ENCODE results near the gene DNAJC7. TPM values are rescaled to one million over a fixed set of nuclear protein-coding genes. Genes with fewer than 3 reads are reported as not detected.
A peak's percentile ranks its signal among the peaks of the same experiment; 100 is the strongest.
"Not testable (repeated sequence)": the region's sequence is repeated elsewhere in the genome, so short reads cannot be mapped to it uniquely, and the experiment has no call there.

Gene DNAJC7
- total RNA-seq, 1 donor, result 110 TPM

DNA sequence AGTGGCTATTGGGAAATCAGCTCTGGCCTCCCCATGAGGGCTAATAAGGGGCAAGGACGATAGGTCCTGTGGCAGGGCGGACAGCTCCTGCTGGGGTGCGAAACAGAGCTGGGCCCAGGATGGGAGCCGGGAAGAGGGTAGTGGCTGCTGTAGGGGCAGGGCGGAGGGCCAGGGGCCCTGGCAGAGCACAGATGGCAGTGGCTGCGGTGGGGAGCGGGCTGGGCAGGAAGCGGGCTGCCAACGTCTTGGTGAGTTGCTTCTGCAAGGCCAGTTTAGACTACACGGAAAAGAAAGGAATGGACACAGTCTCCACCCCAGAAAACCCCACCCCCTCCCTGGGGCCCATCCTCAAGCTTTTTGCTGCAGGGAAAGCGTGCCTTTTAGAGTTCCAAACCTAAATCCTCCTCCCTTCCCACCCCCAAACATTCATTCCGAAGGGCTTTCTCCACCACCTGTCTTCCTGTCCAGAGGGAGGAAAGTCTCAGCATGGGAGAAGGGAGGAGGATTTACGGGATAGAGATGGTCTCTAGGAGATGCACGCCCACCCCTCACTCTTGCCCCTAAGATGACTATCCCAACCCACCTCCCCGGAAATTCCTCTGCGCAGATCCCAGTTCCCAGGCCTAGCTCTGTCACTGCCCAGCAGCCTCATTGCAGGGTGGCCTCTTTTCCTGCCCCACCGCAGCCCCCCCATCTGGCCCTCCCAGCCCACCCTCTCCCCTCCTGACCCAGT lies 9.8 kb upstream of the DNAJC7 start:
- H3K4me1 ChIP-seq (ENCODE audit: insufficient read depth, low read length), result peaks cover 45% of the 10 kb centered on the region
- H3K9me3 ChIP-seq (ENCODE audit: low read depth, low read length), result no peaks in the 10 kb centered on the region
- no peak overlapping the region for H3K4me3 ChIP-seq (ENCODE audit: low read length)
- no peaks in the 10 kb centered on the region for H3K27me3 ChIP-seq (ENCODE audit: insufficient read depth, low read length)

DNA sequence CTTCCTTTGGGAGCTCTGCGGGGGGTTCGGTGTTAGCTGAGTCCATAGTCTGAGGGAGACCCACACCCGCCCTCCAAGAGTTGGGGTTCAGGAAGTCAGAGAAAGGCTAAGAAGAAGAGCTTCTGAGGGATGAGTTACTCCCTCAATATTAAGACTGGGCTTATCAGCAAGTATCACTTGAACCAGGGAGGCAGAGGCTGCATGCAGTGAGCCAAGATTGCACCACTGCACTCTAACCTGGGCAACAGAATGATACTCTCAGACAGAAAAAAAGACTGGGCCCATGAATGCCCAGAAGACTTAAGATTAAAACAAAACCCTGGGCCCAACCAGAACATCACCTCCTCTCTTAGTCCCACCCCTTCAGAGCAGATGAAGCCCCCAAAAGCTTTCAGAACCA lies 8.7 kb upstream of the DNAJC7 start:
- H3K4me3 ChIP-seq (ENCODE audit: low read length), result no peak overlapping the region
- H3K27me3 ChIP-seq (ENCODE audit: insufficient read depth, low read length), result no peaks in the 10 kb centered on the region
- H3K4me1 ChIP-seq (ENCODE audit: insufficient read depth, low read length), result peaks cover 53% of the 10 kb centered on the region
- no peaks in the 10 kb centered on the region for H3K9me3 ChIP-seq (ENCODE audit: low read depth, low read length)

DNA sequence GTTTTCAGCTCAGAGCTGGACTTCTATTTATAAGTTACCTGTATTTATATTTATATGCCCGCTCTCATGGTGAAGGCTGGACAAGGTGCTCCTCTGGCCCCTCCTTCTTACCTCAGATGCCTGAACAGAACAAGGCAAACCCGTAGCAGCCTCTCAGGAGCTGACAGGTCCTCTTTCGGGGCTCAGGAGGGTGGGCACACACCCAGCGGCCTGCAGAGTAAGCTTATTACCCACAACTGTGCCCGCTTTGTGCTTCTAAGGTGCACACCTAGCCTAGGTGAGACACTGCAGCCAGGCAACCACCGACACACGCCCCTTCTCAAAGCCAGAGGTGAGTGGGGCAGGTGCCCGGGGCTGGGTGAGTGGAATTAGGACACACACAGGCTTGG lies 7.9 kb upstream of the DNAJC7 start:
- Histone ChIP-seq H3K27me3 (ENCODE audit: insufficient read depth, low read length) (no peaks in the 10 kb centered on the region), H3K4me3 (ENCODE audit: low read length) (no peak overlapping the region), H3K9me3 (ENCODE audit: low read depth, low read length) (no peaks in the 10 kb centered on the region), H3K4me1 (ENCODE audit: insufficient read depth, low read length) (peaks cover 60% of the 10 kb centered on the region)

DNA sequence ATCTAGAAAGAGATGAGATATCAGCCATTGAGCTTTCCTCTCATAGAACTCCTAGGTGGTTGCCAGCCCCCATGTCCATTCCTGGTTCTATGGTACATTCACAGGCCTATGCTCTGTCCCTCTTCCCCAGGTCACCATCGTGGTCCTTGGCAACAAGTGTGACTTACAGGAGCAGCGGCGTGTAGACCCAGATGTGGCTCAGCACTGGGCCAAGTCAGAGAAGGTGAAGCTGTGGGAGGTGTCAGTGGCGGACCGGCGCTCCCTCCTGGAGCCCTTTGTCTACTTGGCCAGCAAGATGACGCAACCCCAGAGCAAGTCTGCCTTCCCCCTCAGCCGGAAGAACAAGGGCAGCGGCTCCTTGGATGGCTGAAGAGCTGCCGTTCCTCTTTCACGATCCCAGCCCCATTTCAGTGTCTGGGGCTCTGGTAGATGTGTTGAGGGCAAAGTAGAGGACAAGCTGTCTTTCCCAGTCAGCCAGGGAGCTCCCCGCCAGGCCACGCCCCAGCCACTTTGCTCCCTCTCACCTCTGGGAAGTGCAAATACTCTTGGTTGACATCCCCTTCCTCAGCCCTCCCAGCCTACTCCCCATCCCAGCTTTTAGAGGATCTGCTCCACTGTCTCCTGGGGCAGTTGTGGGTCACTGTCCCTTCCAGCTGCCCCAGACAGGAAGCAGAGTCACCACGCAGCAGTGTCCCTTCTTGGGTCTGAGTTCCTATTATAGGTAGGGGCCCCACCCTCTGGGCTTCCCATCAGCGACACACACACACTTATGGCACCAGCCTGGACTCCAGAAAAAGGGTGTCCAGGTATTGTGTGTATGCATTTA lies 6.5 kb upstream of the DNAJC7 start:
- Histone ChIP-seq H3K4me3 (ENCODE audit: low read length) (no peak overlapping the region), H3K9me3 (ENCODE audit: low read depth, low read length) (no peaks in the 10 kb centered on the region), H3K4me1 (ENCODE audit: insufficient read depth, low read length) (peaks cover 67% of the 10 kb centered on the region), H3K27me3 (ENCODE audit: insufficient read depth, low read length) (no peaks in the 10 kb centered on the region)

DNA sequence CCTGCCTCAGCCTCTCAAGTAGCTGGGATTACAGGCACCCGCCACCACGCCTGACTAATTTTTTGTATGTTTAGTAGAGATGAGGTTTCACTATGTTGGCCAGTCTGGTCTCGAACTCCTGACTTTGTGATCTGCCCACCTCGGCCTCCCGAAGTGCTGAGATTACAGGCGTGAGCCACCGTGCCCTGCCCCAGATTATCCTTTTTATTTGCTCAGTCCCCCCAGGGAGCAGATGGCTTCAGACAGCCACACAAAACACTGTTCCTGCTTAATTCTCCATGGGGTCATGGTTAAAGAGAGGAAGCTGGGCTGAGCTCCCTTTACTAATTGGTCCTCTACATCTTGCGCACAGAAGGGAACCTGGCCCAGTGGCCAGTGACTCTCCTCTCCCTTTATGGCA lies 3.6 kb upstream of the DNAJC7 start:
- H3K9me3 ChIP-seq (ENCODE audit: low read depth, low read length); H3K27me3 ChIP-seq (ENCODE audit: insufficient read depth, low read length): not testable (repeated sequence)
- peak overlapping the region; percentile 86 for H3K4me3 ChIP-seq (ENCODE audit: low read length)
- H3K4me1 ChIP-seq (ENCODE audit: insufficient read depth, low read length), result peaks cover 75% of the 10 kb centered on the region

DNA sequence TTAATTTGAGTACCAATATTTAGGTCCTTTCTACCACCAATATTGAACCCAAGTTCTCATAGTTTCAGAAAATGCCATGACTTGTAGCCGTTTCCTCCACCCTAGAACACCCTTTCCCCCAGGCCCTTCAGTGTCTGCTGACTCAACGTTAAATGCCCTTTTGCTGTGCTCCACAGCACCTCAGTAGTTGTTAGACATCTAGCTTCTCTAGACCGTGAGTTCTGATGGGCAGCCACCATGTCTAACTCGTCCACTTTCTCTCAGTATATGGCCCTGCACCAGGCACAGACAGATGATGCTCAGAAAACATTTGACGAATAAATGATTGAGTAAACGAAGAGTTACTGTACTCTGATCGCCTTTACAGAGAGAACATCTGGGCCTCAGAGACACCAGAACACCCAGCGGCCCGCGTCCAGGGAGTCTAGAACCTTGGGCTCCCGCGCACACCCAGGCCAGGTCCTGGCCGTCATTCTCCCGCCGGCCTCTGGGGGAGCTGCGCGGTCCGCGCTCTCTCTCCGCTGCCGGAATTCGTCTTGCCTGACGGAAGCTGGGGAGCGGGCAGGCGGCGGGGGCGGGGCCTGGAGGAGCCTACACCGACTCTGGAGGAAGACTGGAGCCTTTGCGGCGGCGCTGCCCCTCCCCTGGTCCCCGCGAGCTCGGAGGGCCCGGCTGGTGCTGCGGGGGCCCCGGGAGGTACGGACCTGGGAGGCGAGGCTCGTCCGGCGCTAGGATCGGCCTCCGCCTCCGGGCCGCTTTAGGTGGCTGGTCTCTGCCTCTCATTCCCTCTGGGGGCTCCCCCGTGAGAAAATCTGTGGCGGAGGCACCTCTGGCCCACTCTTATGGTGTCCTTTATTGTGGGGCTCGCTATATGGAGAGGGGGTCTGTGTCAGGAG lies 2.5 kb upstream of the DNAJC7 start, which contains the start of gene NKIRAS2:
TSS of gene NKIRAS2 (plus strand) at position 582 of the 896 bp plus-strand sequence. CDS start 1,488 bp downstream, outside the sequence.
- Histone ChIP-seq H3K4me1 (ENCODE audit: insufficient read depth, low read length) (peaks cover 77% of the 10 kb centered on the region), H3K4me3 (ENCODE audit: low read length) (peak within 1 kb of the TSS; percentile 86), H3K9me3 (ENCODE audit: low read depth, low read length) (no peaks in the 10 kb centered on the region), H3K27me3 (ENCODE audit: insufficient read depth, low read length) (no peaks in the 10 kb centered on the region)

DNA sequence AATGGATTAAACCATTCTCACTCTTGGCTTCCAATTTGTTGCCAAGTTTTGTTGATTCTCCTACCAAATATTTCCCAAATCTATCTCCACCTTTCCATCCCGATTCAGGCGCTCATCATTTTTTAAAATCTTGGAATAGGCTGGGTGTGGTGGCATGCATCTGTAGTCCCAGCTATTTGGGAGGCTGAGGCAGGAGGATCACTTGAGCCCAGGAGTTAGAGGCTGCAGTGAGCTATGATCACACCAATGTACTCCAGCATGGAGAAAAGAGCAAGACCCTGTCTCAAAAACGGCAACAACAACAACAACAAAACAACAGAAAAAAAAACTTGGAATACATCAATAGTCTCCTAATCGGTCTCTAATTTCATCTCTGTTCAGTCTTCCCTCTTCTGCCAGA lies 1.7 kb upstream of the DNAJC7 start:
- no peak overlapping the region for H3K4me3 ChIP-seq (ENCODE audit: low read length)
- peaks cover 77% of the 10 kb centered on the region for H3K4me1 ChIP-seq (ENCODE audit: insufficient read depth, low read length)
- no peaks in the 10 kb centered on the region for H3K9me3 ChIP-seq (ENCODE audit: low read depth, low read length)
- no peaks in the 10 kb centered on the region for H3K27me3 ChIP-seq (ENCODE audit: insufficient read depth, low read length)

DNA sequence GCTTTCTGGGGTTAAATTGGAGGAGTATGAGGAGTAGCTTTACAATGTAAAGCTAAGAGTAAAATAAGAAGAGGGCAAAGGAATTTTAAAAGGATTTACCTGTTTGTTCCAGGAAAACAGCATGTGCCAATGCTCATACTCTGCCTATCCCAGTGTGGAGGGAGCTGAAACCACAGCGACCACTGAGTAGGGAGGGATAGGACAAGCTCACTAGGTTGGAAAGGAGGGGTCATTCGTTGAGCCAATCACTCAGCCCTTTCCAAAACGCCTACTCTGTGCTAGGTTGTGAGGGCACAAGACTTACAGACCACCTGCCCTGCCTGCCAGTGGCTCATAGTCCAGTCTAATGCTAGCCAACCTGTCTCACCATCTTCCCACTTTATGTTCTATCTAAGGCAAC lies 1.1 kb upstream of the DNAJC7 start:
- Histone ChIP-seq H3K27me3 (ENCODE audit: insufficient read depth, low read length) (no peaks in the 10 kb centered on the region), H3K9me3 (ENCODE audit: low read depth, low read length) (no peaks in the 10 kb centered on the region), H3K4me3 (ENCODE audit: low read length) (no peak overlapping the region), H3K4me1 (ENCODE audit: insufficient read depth, low read length) (peaks cover 77% of the 10 kb centered on the region)

DNA sequence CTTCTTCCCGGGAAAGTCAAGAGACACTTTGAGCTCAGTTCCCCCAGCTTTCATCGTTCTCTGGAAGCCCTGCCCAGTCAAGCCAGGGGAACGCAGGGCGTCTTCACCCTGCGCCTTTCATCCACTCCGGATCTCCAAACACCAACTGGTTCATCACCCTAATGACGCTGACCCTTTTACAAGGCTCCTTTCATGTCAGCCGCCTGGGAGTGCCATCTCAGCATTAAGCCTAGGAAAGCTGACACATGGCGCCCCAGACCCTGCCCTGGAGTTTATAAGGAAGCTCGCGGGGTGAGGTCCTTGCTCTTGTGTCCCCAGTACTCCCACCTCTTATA lies 594 bp upstream of the DNAJC7 start:
- Histone ChIP-seq H3K4me1 (ENCODE audit: insufficient read depth, low read length) (peaks cover 77% of the 10 kb centered on the region), H3K27me3 (ENCODE audit: insufficient read depth, low read length) (no peaks in the 10 kb centered on the region), H3K4me3 (ENCODE audit: low read length) (peak overlapping the region; percentile 90), H3K9me3 (ENCODE audit: low read depth, low read length) (no peaks in the 10 kb centered on the region)

DNA sequence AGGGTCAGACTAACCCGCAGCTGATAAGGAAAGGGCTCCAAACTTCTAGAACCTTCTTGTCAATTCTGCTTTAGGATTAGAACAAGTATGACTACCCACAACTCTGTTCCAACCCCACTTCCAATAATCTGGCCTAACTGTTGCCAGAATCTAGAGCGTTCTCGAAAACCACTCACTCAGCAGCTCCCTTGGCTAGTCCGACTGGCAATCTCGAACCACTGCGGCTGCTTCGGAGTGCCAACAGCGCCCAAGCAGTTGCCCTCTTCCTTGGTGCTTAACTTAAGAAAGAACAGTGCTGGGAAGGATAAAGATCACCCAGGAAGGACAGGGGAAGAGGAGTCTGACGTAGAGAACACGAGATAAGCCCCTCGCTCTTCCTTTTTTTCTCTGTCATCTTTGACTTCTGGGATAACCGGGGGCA lies 818 bp downstream of the DNAJC7 start:
- no peaks in the 10 kb centered on the region for H3K27me3 ChIP-seq (ENCODE audit: insufficient read depth, low read length)
- H3K9me3 ChIP-seq (ENCODE audit: low read depth, low read length), result no peaks in the 10 kb centered on the region
- H3K4me3 ChIP-seq (ENCODE audit: low read length), result peak overlapping the region; percentile 90
- peaks cover 81% of the 10 kb centered on the region for H3K4me1 ChIP-seq (ENCODE audit: insufficient read depth, low read length)

DNA sequence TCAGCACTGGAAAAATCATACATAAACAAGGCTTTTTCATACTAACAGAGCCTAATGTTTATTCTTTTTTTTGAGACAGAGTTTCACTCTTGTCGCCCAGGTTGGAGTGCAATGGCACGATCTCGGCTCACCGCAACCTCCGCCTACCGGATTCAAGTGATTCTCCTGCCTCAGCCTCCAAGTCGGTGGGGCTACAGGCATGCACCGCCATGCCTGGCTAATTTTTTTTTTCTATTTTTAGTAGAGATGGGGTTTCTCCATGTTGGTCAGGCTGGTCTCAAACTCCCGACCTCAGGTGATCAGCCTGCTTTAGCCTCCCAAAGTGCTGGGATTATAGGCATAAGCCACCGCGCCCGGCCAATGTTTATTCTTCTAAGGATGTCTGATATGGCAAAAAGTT lies 3.5 kb downstream of the DNAJC7 start:
- not testable (repeated sequence) for H3K9me3 ChIP-seq (ENCODE audit: low read depth, low read length); H3K4me3 ChIP-seq (ENCODE audit: low read length); H3K27me3 ChIP-seq (ENCODE audit: insufficient read depth, low read length)
- H3K4me1 ChIP-seq (ENCODE audit: insufficient read depth, low read length), result peaks cover 89% of the 10 kb centered on the region

DNA sequence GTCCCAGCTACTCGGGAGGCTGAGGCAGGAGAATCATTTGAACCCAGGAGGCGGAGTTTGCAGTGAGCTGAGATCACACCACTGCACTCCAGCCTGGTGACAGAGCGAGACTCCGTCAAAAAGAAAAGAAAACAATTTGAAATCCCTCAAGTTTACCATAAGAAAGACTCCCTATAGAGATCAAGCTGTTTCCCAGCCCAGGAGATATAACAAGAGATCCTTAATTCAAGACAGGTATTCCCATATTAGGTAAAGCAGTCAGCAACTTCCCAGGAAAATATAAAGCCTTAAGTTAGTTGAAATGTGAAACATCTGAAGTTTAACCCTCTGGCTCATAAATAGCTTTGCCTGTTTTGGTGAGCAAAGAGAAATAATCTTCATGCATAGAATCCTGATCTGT lies 4.9 kb downstream of the DNAJC7 start:
- not testable (repeated sequence) for H3K27me3 ChIP-seq (ENCODE audit: insufficient read depth, low read length); H3K9me3 ChIP-seq (ENCODE audit: low read depth, low read length); H3K4me3 ChIP-seq (ENCODE audit: low read length)
- H3K4me1 ChIP-seq (ENCODE audit: insufficient read depth, low read length), result peaks cover 82% of the 10 kb centered on the region

DNA sequence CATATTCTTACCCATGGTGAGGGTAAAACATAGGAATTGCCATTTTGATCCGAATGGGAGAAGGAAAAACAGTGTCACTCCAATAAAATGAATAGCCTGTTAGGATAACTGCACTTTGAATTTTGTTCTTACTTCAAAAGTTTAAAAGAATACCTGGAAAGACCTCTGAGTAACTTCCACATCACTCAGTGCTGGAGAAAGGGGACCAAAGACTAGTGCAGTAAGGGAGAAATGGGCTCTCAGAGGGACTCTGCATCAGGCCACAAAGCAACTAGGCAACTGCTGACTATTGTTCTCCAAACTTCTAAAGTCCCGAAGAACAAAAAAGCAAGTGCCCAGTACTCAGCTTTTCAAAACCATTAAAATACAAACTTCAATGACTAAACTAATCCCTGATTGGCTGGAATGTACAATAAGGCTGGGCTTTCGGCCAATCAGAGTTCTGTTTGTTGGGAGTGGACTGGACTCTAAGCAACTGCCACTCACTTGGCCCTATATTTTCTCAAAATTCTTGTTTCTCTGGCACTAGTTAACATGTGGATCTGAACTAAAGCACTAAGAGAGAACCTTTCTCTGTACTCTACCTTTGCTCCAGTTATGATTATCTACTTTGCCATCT lies 6.2 kb downstream of the DNAJC7 start:
- no peaks in the 10 kb centered on the region for H3K27me3 ChIP-seq (ENCODE audit: insufficient read depth, low read length)
- no peaks in the 10 kb centered on the region for H3K9me3 ChIP-seq (ENCODE audit: low read depth, low read length)
- H3K4me1 ChIP-seq (ENCODE audit: insufficient read depth, low read length), result peaks cover 84% of the 10 kb centered on the region
- H3K4me3 ChIP-seq (ENCODE audit: low read length), result no peak overlapping the region

DNA sequence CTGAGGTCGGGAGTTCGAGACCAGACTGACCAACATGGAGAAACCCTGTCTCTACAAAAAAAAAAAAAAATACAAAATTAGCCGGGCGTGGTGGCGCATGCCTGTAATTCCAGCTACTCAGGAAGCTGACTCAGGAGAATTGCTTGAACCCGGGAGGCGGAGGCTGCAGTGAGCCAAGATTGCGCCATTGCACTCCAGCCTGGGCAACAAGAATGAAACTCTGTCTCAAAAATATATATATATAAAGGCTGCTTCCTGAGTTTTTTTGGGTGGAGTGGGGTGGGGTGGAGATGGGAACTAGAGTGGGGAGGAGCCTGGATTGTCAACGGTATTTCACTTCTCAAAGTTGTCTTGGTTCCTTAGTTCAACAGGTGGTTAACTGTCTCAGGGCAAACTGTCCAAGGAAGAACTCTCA lies 7.0 kb downstream of the DNAJC7 start:
- not testable (repeated sequence) for H3K4me3 ChIP-seq (ENCODE audit: low read length); H3K9me3 ChIP-seq (ENCODE audit: low read depth, low read length); H3K27me3 ChIP-seq (ENCODE audit: insufficient read depth, low read length)
- peaks cover 81% of the 10 kb centered on the region for H3K4me1 ChIP-seq (ENCODE audit: insufficient read depth, low read length)

DNA sequence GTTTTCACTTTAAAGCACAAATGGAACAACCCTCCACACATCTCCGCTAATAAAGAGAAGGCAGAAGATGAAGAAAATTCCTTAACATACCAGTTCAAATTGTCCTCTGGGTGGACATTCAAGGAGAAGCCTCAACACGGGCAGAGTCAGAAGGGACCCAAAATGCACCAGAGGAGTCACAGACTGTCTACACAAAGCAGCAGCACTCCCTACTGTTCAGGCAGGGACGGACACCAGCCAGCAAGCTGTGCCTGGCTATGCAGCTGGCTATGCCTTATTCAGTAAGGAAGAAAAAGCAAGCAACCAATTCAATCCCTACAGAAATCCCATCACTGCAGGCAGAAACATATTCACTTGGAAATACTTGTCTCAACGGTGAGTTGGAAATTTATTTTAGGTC lies 8.1 kb downstream of the DNAJC7 start:
- Histone ChIP-seq H3K4me3 (ENCODE audit: low read length) (no peak overlapping the region), H3K4me1 (ENCODE audit: insufficient read depth, low read length) (peaks cover 71% of the 10 kb centered on the region), H3K9me3 (ENCODE audit: low read depth, low read length) (no peaks in the 10 kb centered on the region), H3K27me3 (ENCODE audit: insufficient read depth, low read length) (no peaks in the 10 kb centered on the region)

Data from mononuclear cell (primary cell).